GM12878 (cell line): ENCODE measurements around the gene GTSE1. TPM values are rescaled to one million over a fixed set of nuclear protein-coding genes. Genes with fewer than 3 reads are reported as not detected.

Experiments used
- ATAC-seq: fragments of 200-7000 bp; cut with Tn5 transposase; 3 replicates; pipeline ENCODE4 v1.9.1; 2020; ENCODE audit warnings: mild to moderate bottlenecking, moderate library complexity
- BruUV-seq: library from RNA; stranded (reverse); fragments of 400-500 nt; replicated peaks from 2 replicates; lab custom pipeline; 2021; lab: Mats Ljungman, UMichigan
- CTCF ChIA-PET: fragments of 300-600 bp; sonication (Branson Sonifier 250); formaldehyde crosslinking; extraction: SDS; loops from one replicate; lab custom pipeline; 2021; ENCODE audit warnings: inconsistent platforms; lab: Yijun Ruan, JAX
- POLR2A ChIA-PET: fragments of 350-600 bp; formaldehyde crosslinking; extraction: SDS; loops from one replicate; lab custom pipeline; 2021; ENCODE audit warnings: inconsistent platforms; lab: Charles Lee
- RAD21 ChIA-PET: fragments of 300-600 bp; sonication (Branson Sonifier 250); formaldehyde crosslinking; loops from one replicate; lab custom pipeline; 2023; ENCODE audit warnings: antibody characterized with exemption; ENCODE audit not compliant: unreplicated experiment; lab: Charles Lee
- SMC1A ChIA-PET: fragments of 300-600 bp; sonication (Branson Sonifier 250); formaldehyde crosslinking; loops from one replicate; lab custom pipeline; 2023; ENCODE audit not compliant: unreplicated experiment, uncharacterized antibody; lab: Charles Lee
- DNase-seq: peaks from one replicate; pipeline ENCODE4 v3.0.0-alpha.2; 2011; ENCODE audit warnings: low read depth, low spot score
- FAIRE-seq: peaks from 3 replicates; lab custom pipeline; 2011; peaks lifted over from hg19 to GRCh38; lab: Jason Lieb, UNC
- H2AFZ ChIP-seq: 2 replicates; pipeline ENCODE4 v1.6.0; 2011; ENCODE audit warnings: low read depth, low read length, control low read depth; ENCODE audit not compliant: control insufficient read depth
- H3K27ac ChIP-seq: 2 replicates; pipeline ENCODE4 v1.5.1; 2011; ENCODE audit warnings: control low read depth; ENCODE audit not compliant: control insufficient read depth, insufficient read depth
- H3K27me3 ChIP-seq, 2 experiments: replicated peaks in 1 of 2; 2 replicates each; pipeline versions ENCODE4 v1.6.0 to v1.6.1; 2011; ENCODE audit warnings: low read length in 1 of 2; ENCODE audit not compliant: control insufficient read depth in 2 of 2, insufficient read depth in 2 of 2
- H3K36me3 ChIP-seq, 2 experiments: 2 replicates each; pipeline ENCODE4 v1.5.1; 2011; ENCODE audit warnings: low read length in 1 of 2; ENCODE audit not compliant: control insufficient read depth in 2 of 2, insufficient read depth in 2 of 2
- H3K4me1 ChIP-seq: 2 replicates; pipeline ENCODE4 v1.6.1; 2011; ENCODE audit warnings: mild to moderate bottlenecking, low read length, moderate library complexity, mixed read lengths; ENCODE audit not compliant: control insufficient read depth, insufficient read depth
- H3K4me2 ChIP-seq: 2 replicates; pipeline ENCODE4 v1.6.0; 2011; ENCODE audit warnings: control low read depth; ENCODE audit not compliant: control insufficient read depth, insufficient read depth
- H3K4me3 ChIP-seq: fragments of 200-600 bp; sonication (generic); 2 replicates; pipeline ENCODE4 v1.5.1; 2016
- H3K79me2 ChIP-seq: 2 replicates; pipeline ENCODE4 v1.6.0; 2011; ENCODE audit warnings: low read length; ENCODE audit not compliant: control insufficient read depth, insufficient read depth
- H3K9ac ChIP-seq: 2 replicates; pipeline ENCODE4 v1.8.0; 2011; ENCODE audit warnings: low read length, control low read depth, mixed read lengths; ENCODE audit not compliant: control insufficient read depth, insufficient read depth
- H3K9me3 ChIP-seq: replicated peaks from 3 replicates; pipeline ENCODE4 v1.5.1; 2011; ENCODE audit warnings: mild to moderate bottlenecking, low read length; ENCODE audit not compliant: control insufficient read depth, insufficient read depth
- H4K20me1 ChIP-seq: 2 replicates; pipeline ENCODE4 v1.6.0; 2011; ENCODE audit not compliant: control insufficient read depth, insufficient read depth
- BCLAF1 ChIP-seq: fragments of 450-650 bp; IDR thresholded peaks from 2 replicates; pipeline ENCODE4 v1.6.1; 2017; ENCODE audit warnings: antibody characterized with exemption, mild to moderate bottlenecking, moderate library complexity
- CHD4 ChIP-seq: fragments of 200-600 bp; sonication (generic); IDR thresholded peaks from 2 replicates; pipeline ENCODE4 v1.6.1; 2016; ENCODE audit warnings: mild to moderate bottlenecking
- EZH2 ChIP-seq: IDR thresholded peaks from 2 replicates; pipeline ENCODE4 v1.6.1; 2012; ENCODE audit warnings: low read depth, mild to moderate bottlenecking, control low read depth, inconsistent platforms, low read length, borderline replicate concordance; ENCODE audit not compliant: control insufficient read depth
- FOXM1 ChIP-seq: IDR thresholded peaks from 2 replicates; pipeline ENCODE4 v1.6.1; 2012; ENCODE audit warnings: low read depth, mild to moderate bottlenecking, inconsistent platforms, low read length, moderate library complexity
- RUNX3 ChIP-seq: IDR thresholded peaks from 2 replicates; pipeline ENCODE4 v1.6.1; 2012; ENCODE audit warnings: low read length, inconsistent platforms
- WGBS: methylation state at CpG from one replicate; pipeline ENCODE4 v1.1.6; 2016; ENCODE audit warnings: low lambda C conversion rate; ENCODE audit not compliant: insufficient replicate concordance, insufficient coverage; ENCODE audit errors: missing lambda C conversion rate; 5-methylcytosine and 5-hydroxymethylcytosine counted together
- in situ Hi-C: fragments of 300-500 bp; cut with MboI; formaldehyde crosslinking; loops from 9 replicates; pipeline ENCODE4 v1.14.3; 2018; ENCODE audit warnings: mixed read lengths
- intact Hi-C: fragments of 100-400 bp; cut with micrococcal nuclease; formaldehyde crosslinking; loops from one replicate; pipeline ENCODE4 v1.14.2; 2022; ENCODE audit not compliant: unreplicated experiment
- polyA plus RNA-seq, 11 experiments: library from polyadenylated mRNA; depleted of rRNA in 4 of 11; unstranded in 6 of 11; stranded (reverse) in 5 of 11; fragments of >200 nt; fragmentation: Nextera tagmentation in 4 of 11; fragmentation: Illumina TruSeq in 1 of 11; extraction: Ambion mirVana in 4 of 11; extraction: Trizol in 1 of 11; gene quantifications; 1 replicate in 1 of 11; 2 replicates in 10 of 11; pipeline versions ENCODE4 v1.2.1 to v1.2.3, GENCODE V29; 2011 to 2016; ENCODE audit warnings: inconsistent platforms in 2 of 11, missing spikeins in 2 of 11, low read depth in 1 of 11
- total RNA-seq, 4 experiments: library from RNA; depleted of rRNA in 3 of 4; stranded (reverse); fragments of >200 nt in 3 of 4; fragmentation: Illumina TruSeq in 1 of 4; extraction: Trizol in 1 of 4; gene quantifications; 2 replicates each; pipeline versions ENCODE4 v1.2.1 to v1.2.3, GENCODE V29; 2013 to 2021

Gene GTSE1
- total and polyA plus RNA-seq, 10 of the 15 experiments (the other 5 are each of a cell fraction or from before 2014, with no cell fraction given) = 6.6 to 46.2 (median 32.3) TPM

- DNase-seq = no peak
- ATAC-seq = no peak
- H3K4me1 ChIP-seq = peaks cover 3% of the 10 kb centered on the region; the same call in 1 of the 2 replicates
- H3K9ac ChIP-seq = no peak overlapping the region
- ChIA-PET CTCF (interaction anchor here (2.1 kb wide), 1 partner anchor 27 kb away, joined by 7 read pairs; no protein-coding TSS in a partner anchor), POLR2A (no interaction called here), SMC1A (no interaction called here), RAD21 (no interaction called here)
- no peak overlapping the region for H3K4me3 ChIP-seq
- H3K27ac ChIP-seq = no peak overlapping the region
- H4K20me1 ChIP-seq = no peaks in the 10 kb centered on the region
- FAIRE-seq = no peak
- peaks cover 29% of the 10 kb centered on the region for H3K79me2 ChIP-seq
- H3K27me3 ChIP-seq = no peaks in the 10 kb centered on the region
- H3K36me3 ChIP-seq = peaks cover 8 to 46% of the 10 kb centered on the region in 2 experiments
- BruUV-seq = no TSS peak
- no peak for TF ChIP-seq CHD4
- no peak for TF ChIP-seq RUNX3
- TF ChIP-seq EZH2 = no peak
- TF ChIP-seq BCLAF1 = no peak
- TF ChIP-seq FOXM1 = no peak
- in situ Hi-C loops = no loop called here
- intact Hi-C loops = no loop called here
- no peak overlapping the region for H2AFZ ChIP-seq
- no peaks in the 10 kb centered on the region for H3K9me3 ChIP-seq
- no peak overlapping the region for H3K4me2 ChIP-seq
- 98% methylated on average over 12 of the region's 13 CpGs for WGBS
Observed at GRCh38 chr22:46340676-46341075, 44.0 kb downstream of the GTSE1 start.
